Measurements from ENCODE around the gene UNK. TPM values are rescaled to one million over a fixed set of nuclear protein-coding genes. Genes with fewer than 3 reads are reported as not detected.

Gene UNK
- total RNA-seq, 3 donors from 2014 or later: 24.5 to 27.5 (median 25.7) TPM

DNA sequence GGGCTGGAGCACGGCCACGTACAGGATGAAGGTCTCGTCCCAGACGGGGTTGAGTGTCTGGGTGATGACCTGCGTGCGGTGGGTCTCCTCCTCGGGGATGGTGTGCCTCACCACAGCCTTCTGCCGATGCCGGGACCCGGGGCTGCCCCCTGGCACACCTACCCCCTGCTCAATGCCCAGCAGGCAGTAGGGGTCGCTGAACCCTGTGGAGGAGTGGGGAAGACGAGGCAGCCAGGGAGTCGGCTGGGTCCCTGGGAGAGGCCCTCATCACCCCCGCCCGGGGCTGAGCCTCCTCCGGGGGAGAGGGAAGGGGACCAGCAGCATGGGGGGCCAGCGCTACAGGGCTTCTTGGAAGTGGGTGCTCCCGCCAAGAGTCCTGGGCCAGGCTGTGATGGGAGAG, 57.8 kb downstream of the UNK start:
- peaks cover 2% of the 10 kb centered on the region for H3K36me3 ChIP-seq (ENCODE audit: low read depth)
- no peaks in the 10 kb centered on the region for H3K9me3 ChIP-seq
- intact Hi-C loops (cut with DNase I, micrococcal nuclease): no loop called here
- TF ChIP-seq, protein P1, sequence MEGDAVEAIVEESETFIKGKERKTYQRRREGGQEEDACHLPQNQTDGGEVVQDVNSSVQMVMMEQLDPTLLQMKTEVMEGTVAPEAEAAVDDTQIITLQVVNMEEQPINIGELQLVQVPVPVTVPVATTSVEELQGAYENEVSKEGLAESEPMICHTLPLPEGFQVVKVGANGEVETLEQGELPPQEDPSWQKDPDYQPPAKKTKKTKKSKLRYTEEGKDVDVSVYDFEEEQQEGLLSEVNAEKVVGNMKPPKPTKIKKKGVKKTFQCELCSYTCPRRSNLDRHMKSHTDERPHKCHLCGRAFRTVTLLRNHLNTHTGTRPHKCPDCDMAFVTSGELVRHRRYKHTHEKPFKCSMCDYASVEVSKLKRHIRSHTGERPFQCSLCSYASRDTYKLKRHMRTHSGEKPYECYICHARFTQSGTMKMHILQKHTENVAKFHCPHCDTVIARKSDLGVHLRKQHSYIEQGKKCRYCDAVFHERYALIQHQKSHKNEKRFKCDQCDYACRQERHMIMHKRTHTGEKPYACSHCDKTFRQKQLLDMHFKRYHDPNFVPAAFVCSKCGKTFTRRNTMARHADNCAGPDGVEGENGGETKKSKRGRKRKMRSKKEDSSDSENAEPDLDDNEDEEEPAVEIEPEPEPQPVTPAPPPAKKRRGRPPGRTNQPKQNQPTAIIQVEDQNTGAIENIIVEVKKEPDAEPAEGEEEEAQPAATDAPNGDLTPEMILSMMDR (IDR thresholded peaks at IDR 0.05): no peak
- DNase-seq (no peak), ATAC-seq (no peak)
- no peak overlapping the region for H3K4me3 ChIP-seq
- peaks cover 30% of the 10 kb centered on the region for H3K4me1 ChIP-seq (ENCODE audit: low read depth)

DNA sequence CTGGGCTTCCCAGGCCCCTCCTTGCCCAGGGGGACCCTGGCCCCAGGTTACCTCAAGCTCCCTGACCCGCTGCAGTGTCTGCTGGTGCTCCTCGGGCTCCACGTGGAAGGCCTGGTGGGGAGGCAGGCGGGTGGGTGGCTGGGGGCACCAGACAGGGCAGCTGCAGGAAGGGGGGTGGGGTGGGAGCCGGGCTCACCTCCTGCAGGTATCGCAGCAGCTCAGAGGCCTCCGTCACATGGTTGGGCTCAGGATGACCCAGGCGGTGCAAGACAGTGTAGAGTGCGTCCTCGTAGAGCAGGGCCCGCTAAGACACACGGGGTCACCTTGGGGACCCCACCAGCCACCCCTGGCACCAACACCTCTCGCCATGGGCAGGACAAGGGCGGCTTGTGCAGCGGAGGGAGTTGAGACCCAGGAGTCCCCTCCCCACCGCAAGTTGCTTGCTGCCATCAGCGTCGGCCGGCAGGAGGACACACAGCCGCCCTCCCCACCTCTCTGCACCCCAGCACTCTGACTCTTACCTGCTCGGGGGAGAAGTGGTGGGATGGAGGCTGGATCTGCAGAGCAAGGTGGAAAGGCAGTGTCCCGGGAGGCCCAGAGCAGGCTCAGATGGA, 58.5 kb downstream of the UNK start:
- TF ChIP-seq, protein P1 (IDR thresholded peaks at IDR 0.05): no peak

DNA sequence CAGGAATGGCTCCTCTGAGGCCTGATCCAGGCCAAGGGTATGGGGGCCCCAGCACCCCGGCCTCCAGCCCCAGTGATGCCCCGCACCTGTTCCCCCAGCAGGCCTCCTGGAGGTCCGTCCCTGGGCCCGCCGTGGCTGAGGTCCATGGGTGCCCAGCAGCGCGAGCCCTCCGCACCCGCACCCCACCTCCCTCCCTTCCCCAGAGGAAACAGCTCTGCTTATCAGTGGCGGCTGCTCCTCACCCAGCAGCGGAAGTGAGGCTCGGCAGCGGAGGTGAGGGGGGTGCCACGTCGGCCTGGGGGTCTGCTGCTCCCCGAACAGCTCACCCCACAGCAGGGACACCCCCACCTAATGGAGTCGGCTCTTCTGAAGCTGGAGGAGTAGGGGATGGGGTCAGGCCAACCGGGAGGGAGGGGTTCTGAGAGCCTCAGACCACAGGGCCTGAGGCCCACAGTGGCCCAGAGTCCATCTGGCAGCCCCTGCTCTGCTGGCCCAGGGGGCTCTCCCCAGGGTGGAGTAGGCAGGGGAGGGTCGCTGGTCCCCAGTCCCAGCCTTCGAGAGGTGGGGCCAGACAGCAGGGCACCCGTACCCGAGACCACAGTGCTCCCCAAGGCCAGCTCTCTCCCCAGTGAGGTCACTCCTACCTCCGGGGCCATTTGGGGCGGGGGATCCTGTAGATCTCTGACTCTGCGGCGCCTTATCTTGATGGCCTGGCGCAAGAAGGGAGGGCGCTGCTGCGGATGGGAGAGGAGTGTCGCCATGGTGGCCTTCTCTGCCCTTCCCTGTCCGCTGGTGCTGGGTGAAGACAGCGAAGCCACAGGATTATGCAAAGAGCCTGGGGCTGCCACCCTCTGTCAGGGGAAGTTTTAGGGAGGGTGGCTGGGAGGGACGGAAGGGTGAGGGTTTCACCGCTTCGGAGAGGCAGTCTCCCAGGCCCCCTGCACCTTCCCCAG, 59.2 kb downstream of the UNK start, which contains the start of gene UNC13D:
Gene UNC13D (minus strand): TSS at position 828 of the 953 bp plus-strand sequence. CDS start 67 bp downstream, at position 761.
- Histone ChIP-seq H3K9me3 (no peaks in the 10 kb centered on the region), H3K4me1 (ENCODE audit: low read depth) (peaks cover 31% of the 10 kb centered on the region), H3K4me3 (peak within 1 kb of the TSS; percentile 6), H3K36me3 (ENCODE audit: low read depth) (peaks cover 2% of the 10 kb centered on the region)
- TF ChIP-seq, protein P1 (IDR thresholded peaks at IDR 0.05): no peak
- ATAC-seq (peak; percentile 33), DNase-seq (peak; percentile 46 to 85 (median 70))
- intact Hi-C loops (cut with DNase I, micrococcal nuclease): no loop called here

More for the DNA sequence above, 58.5 kb downstream of the UNK start:
- no peak for ATAC-seq
- Histone ChIP-seq H3K4me3 (peak overlapping the region; percentile 6), H3K4me1 (ENCODE audit: low read depth) (peaks cover 31% of the 10 kb centered on the region), H3K36me3 (ENCODE audit: low read depth) (peaks cover 2% of the 10 kb centered on the region), H3K9me3 (no peaks in the 10 kb centered on the region)
- intact Hi-C loops (cut with DNase I, micrococcal nuclease): no loop called here
- no peak for DNase-seq

DNA sequence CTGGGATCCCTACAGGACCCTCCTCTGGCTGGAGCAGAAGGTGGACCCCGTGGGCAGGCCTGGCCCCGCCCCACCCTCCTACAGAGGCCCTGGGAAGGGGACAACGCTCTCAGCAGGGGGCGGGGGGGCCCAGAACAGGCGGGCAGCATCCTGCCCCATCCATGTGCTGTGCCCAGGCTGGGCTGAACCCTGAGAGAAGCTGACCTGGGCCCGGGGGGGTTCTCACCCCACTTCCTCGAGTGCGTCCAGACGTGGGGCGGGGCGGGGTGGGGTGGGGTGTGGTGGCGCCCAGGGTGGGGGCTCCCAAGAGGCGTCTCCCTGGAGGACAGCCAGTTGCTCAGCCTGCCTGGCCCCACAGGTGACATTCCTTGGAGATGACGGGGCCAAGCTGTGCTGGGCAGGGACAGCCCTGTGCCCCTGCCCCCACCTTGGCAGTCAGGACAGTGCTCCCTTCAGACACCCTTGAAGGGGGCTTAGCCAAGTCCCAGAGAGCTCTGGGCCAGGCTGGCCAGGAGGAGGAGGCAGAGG, 60.0 kb downstream of the UNK start:
- ATAC-seq (peak; percentile 76), DNase-seq (peak; percentile 73 to 88 (median 84))
- TF ChIP-seq, protein P1 (IDR thresholded peaks at IDR 0.05): no peak
- H3K36me3 ChIP-seq (ENCODE audit: low read depth): peaks cover 2% of the 10 kb centered on the region
- no peaks in the 10 kb centered on the region for H3K9me3 ChIP-seq
- no peak overlapping the region for H3K4me3 ChIP-seq
- intact Hi-C loops (cut with DNase I, micrococcal nuclease): no loop called here
- H3K4me1 ChIP-seq (ENCODE audit: low read depth): peaks cover 31% of the 10 kb centered on the region

DNA sequence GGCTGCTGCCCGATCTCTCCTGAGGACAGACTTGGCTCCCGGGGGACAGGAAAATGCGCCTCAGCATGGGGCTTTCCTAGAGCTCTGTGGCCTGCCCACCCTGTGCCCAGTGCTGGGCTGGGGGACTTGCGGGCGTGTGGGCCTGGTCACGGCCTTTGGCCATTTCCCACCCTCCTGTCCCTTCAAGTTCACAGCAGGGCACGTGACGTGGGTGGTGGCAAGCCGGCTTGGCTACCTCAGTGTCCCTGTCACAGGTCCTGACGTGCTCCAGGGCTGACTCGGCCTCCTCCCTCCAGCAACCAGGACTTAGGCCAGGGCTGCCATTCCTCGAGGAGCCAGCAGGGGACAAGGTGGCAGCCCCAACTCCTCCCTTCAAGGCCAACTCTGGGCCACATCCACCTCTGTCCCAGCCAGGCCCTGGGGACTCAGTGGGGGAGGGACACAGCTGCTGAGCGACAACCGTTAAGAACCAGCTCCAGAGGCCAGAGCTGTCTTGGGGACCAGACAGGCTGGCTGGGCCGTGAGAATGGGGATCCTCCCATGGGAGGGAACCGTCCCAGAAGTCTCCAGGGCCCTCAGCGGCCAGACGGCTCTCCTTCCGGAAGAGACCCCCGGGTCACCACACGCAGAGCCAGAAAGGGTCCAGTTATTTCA, 60.6 kb downstream of the UNK start:
- DNase-seq (peak; percentile 86 to 93 (median 90)), ATAC-seq (peak; percentile 81)
- no peaks in the 10 kb centered on the region for H3K9me3 ChIP-seq
- intact Hi-C loops (cut with DNase I, micrococcal nuclease): no loop called here
- H3K4me1 ChIP-seq (ENCODE audit: low read depth): peaks cover 31% of the 10 kb centered on the region
- TF ChIP-seq, protein P1 (IDR thresholded peaks at IDR 0.05): peak; percentile 89
- no peak overlapping the region for H3K4me3 ChIP-seq
- H3K36me3 ChIP-seq (ENCODE audit: low read depth): peaks cover 2% of the 10 kb centered on the region

Data from mucosa of descending colon (tissue), 3 donors.